SK-N-SH (cell line): ENCODE data around the gene LSP1. TPM values are rescaled to one million over a fixed set of nuclear protein-coding genes. Genes with fewer than 3 reads are reported as not detected.
"Not testable (repeated sequence)": the region's sequence is repeated elsewhere in the genome, so short reads cannot be mapped to it uniquely, and the experiment has no call there.

ENCODE experiments used
- CTCF ChIA-PET: fragments of 300-600, 350-600 bp; formaldehyde crosslinking; extraction: SDS; loops from one replicate; lab custom pipeline; 2021; lab: Yijun Ruan, JAX
- POLR2A ChIA-PET: fragments of 350-600 bp; sonication (Branson Sonifier 250); formaldehyde crosslinking; extraction: SDS; loops from one replicate; lab custom pipeline; 2020; ENCODE audit warnings: antibody characterized with exemption, inconsistent platforms; lab: Yijun Ruan, JAX
- DNase-seq: peaks from one replicate; pipeline ENCODE4 v3.0.0; 2012
- H2AFZ ChIP-seq: fragments of 200-600 bp; sonication (generic); 2 replicates; pipeline ENCODE4 v1.8.1; 2016; ENCODE audit warnings: antibody characterized with exemption, mild to moderate bottlenecking, low read depth
- H3F3A ChIP-seq: fragments of 200-600 bp; sonication (generic); replicated peaks from 2 replicates; pipeline ENCODE3; 2016; ENCODE audit warnings: antibody characterized with exemption, mild to moderate bottlenecking; ENCODE audit not compliant: insufficient read depth
- H3K27ac ChIP-seq, 2 experiments: fragments of 200-500 bp in 1 of 2; fragments of 200-600 bp in 1 of 2; sonication (Bioruptor generic) in 1 of 2; sonication (generic), shearing (Covaris generic) in 1 of 2; 2 replicates each; pipeline versions ENCODE4 v1.5.1 to v1.6.1; 2014 to 2016; ENCODE audit warnings: low read depth in 2 of 2, inconsistent platforms in 1 of 2, low read length in 1 of 2, mild to moderate bottlenecking in 1 of 2, mixed read lengths in 1 of 2
- H3K27me3 ChIP-seq: fragments of 200-600 bp; sonication (generic), shearing (Covaris generic); 2 replicates; pipeline ENCODE4 v1.6.1; 2016; ENCODE audit warnings: mixed run types; ENCODE audit not compliant: insufficient read depth
- H3K36me3 ChIP-seq, 2 experiments: fragments of 200-500 bp in 1 of 2; fragments of 200-600 bp in 1 of 2; sonication (Bioruptor generic) in 1 of 2; sonication (generic) in 1 of 2; replicated peaks in 1 of 2; 2 replicates each; pipeline versions ENCODE3 to v1.5.1; 2014 to 2016; ENCODE audit warnings: low read length in 1 of 2, mild to moderate bottlenecking in 1 of 2; ENCODE audit not compliant: insufficient read depth in 2 of 2, control insufficient read depth in 1 of 2
- H3K4me1 ChIP-seq, 2 experiments: fragments of 200-500 bp in 1 of 2; fragments of 200-600 bp in 1 of 2; sonication (Bioruptor generic) in 1 of 2; sonication (generic), shearing (Covaris generic) in 1 of 2; 2 replicates each; pipeline versions ENCODE4 v1.5.1 to v1.6.1; 2014 to 2016; ENCODE audit warnings: low read depth in 1 of 2, low read length in 1 of 2, mixed run types in 1 of 2; ENCODE audit not compliant: insufficient read depth in 2 of 2, control insufficient read depth in 1 of 2
- H3K4me2 ChIP-seq: fragments of 200-600 bp; sonication (generic), shearing (Covaris generic); 2 replicates; pipeline ENCODE4 v1.6.1; 2017; ENCODE audit warnings: mixed run types
- H3K4me3 ChIP-seq, 2 experiments: fragments of 200-500 bp in 1 of 2; fragments of 200-600 bp in 1 of 2; sonication (Bioruptor generic) in 1 of 2; sonication (generic), shearing (Covaris generic) in 1 of 2; 2 replicates each; pipeline versions ENCODE4 v1.5.1 to v1.8.1; 2014 to 2016; ENCODE audit warnings: low read depth in 2 of 2, inconsistent platforms in 1 of 2, low read length in 1 of 2, mild to moderate bottlenecking in 1 of 2, mixed read lengths in 1 of 2, moderate library complexity in 1 of 2
- H3K79me2 ChIP-seq: fragments of 200-600 bp; sonication (generic); 2 replicates; pipeline ENCODE4 v1.8.1; 2017; ENCODE audit warnings: mild to moderate bottlenecking; ENCODE audit not compliant: insufficient read depth
- H3K9ac ChIP-seq: fragments of 200-600 bp; sonication (generic); 2 replicates; pipeline ENCODE4 v1.6.1; 2017; ENCODE audit warnings: mixed run types
- H3K9me2 ChIP-seq: fragments of 200-600 bp; sonication (generic); 2 replicates; pipeline ENCODE4 v1.6.1; 2017; ENCODE audit warnings: mixed run types
- H3K9me3 ChIP-seq: fragments of 200-600 bp; sonication (generic); 2 replicates; pipeline ENCODE4 v1.6.1; 2017; ENCODE audit warnings: mixed run types, mild to moderate bottlenecking, moderate library complexity
- H4K20me1 ChIP-seq: fragments of 200-600 bp; sonication (generic); 2 replicates; pipeline ENCODE4 v1.6.1; 2017; ENCODE audit warnings: mild to moderate bottlenecking, mixed run types; ENCODE audit not compliant: insufficient read depth
- CHD2 ChIP-seq: fragments of 150-350 bp; IDR thresholded peaks from 2 replicates; pipeline ENCODE4 v1.6.1; 2018; ENCODE audit warnings: low read length; ENCODE audit not compliant: partially characterized antibody
- FOXJ3 ChIP-seq: sonication (generic); formaldehyde crosslinking; IDR thresholded peaks from 2 replicates; pipeline ENCODE4 v1.5.1; 2020; ENCODE audit warnings: mild to moderate bottlenecking, missing genetic modification reagents
- MEF2A ChIP-seq: IDR thresholded peaks from 2 replicates; pipeline ENCODE4 v1.4.0; 2012; ENCODE audit warnings: low read depth, borderline replicate concordance
- MXI1 ChIP-seq: IDR thresholded peaks from 2 replicates; pipeline ENCODE4 v1.6.1; 2012; ENCODE audit warnings: mild to moderate bottlenecking, low read depth, low read length, improper control_type of control experiment
- TCF12 ChIP-seq: IDR thresholded peaks from 2 replicates; pipeline ENCODE4 v1.4.0; 2012
- USF2 ChIP-seq: fragments of 150-350 bp; IDR thresholded peaks from 2 replicates; pipeline ENCODE4 v1.6.1; 2017; ENCODE audit warnings: antibody characterized with exemption, low read length, low read depth, borderline replicate concordance
- WGBS: methylation state at CpG from one replicate; pipeline ENCODE4 v1.1.6; 2017; ENCODE audit warnings: low lambda C conversion rate; 5-methylcytosine and 5-hydroxymethylcytosine counted together
- polyA plus RNA-seq, 3 experiments: library from polyadenylated mRNA; depleted of rRNA; stranded (reverse); fragments of >200 nt; gene quantifications; 2 replicates each; pipeline ENCODE4 v1.2.3, GENCODE V29; 2012

LSP1 gene
- polyA plus RNA-seq, 1 of the 3 experiments (the other 2 are of a cell fraction), result 0.38 TPM

- Histone ChIP-seq H3K9me2 (no peaks in the 10 kb centered on the region), H3K27ac (no peak overlapping the region), H2AFZ (no peak overlapping the region), H3K9ac (no peak overlapping the region), H4K20me1 (no peaks in the 10 kb centered on the region), H3K36me3 (no peaks in the 10 kb centered on the region), H3K4me3 (no peak overlapping the region), H3K27me3 (no peaks in the 10 kb centered on the region), H3K4me1 (peaks cover 0 to 12% of the 10 kb centered on the region in 2 experiments; a peak in 1 of 4 replicates), H3K9me3 (no peaks in the 10 kb centered on the region), H3F3A (no peaks in the 10 kb centered on the region), H3K79me2 (no peaks in the 10 kb centered on the region), H3K4me2 (no peak overlapping the region)
- ChIA-PET CTCF (interaction anchor here (0.7 to 4.8 kb wide), 6 partner anchors 50 to 267 kb away, joined by 3 to 179 read pairs (median 41); partner anchors contain the start of genes H19 and SYT8), POLR2A (interaction anchor here (3.3 kb wide), 1 partner anchor 112 kb away, joined by 20 read pairs; the partner anchor contains the start of gene H19)
- 49% methylated on average over 5 of the region's 5 CpGs for WGBS
- no peak for TF ChIP-seq CHD2
- TF ChIP-seq MEF2A, result no peak
- no peak for TF ChIP-seq TCF12
- DNase-seq, result no peak
These were observed 31.4 kb downstream of the LSP1 start for GRCh38 chr11:1884303-1884700.

GRCh38 chr11:1886551-1886950 lies 33.7 kb downstream of the LSP1 start:
- DNase-seq, H3K4me2 ChIP-seq, H3K9me3 ChIP-seq, H3K27ac ChIP-seq, H3K4me3 ChIP-seq, H4K20me1 ChIP-seq, H3K9me2 ChIP-seq, H2AFZ ChIP-seq, H3K27me3 ChIP-seq, H3K36me3 ChIP-seq, H3K9ac ChIP-seq, CTCF ChIA-PET, H3F3A ChIP-seq, H3K79me2 ChIP-seq, POLR2A ChIA-PET: not testable (repeated sequence)
- WGBS, result 58% methylated on average over 11 of the region's 13 CpGs
- H3K4me1 ChIP-seq, result peaks cover 0 to 14% of the 10 kb centered on the region in 2 experiments; a peak in 1 of 4 replicates

- CTCF ChIA-PET, result interaction anchor here (1.4 to 2.1 kb wide), 4 partner anchors 11 to 264 kb away, joined by 3 to 11 read pairs (median 6); no protein-coding TSS in a partner anchor
- 63% methylated on average over 4 of the region's 11 CpGs for WGBS
These were observed 34.8 kb downstream of the LSP1 start for GRCh38 chr11:1887451-1888346.

More at GRCh38 chr11:1887451-1888346, 34.8 kb downstream of the LSP1 start:
- no peak for TF ChIP-seq USF2
- no peak for TF ChIP-seq FOXJ3
- no peak for TF ChIP-seq MXI1
- no peaks in the 10 kb centered on the region for H3F3A ChIP-seq
- no peaks in the 10 kb centered on the region for H3K79me2 ChIP-seq
- no peak overlapping the region for H3K27ac ChIP-seq
- no peak overlapping the region for H3K4me3 ChIP-seq
- no peaks in the 10 kb centered on the region for H4K20me1 ChIP-seq
- POLR2A ChIA-PET, result no interaction called here
- no peaks in the 10 kb centered on the region for H3K9me2 ChIP-seq
- DNase-seq, result peak; percentile 14
- no peaks in the 10 kb centered on the region for H3K9me3 ChIP-seq
- no peaks in the 10 kb centered on the region for H3K36me3 ChIP-seq
- no peak overlapping the region for H3K9ac ChIP-seq
- H3K4me1 ChIP-seq, result peaks cover 0 to 9% of the 10 kb centered on the region in 2 experiments; a peak in 1 of 4 replicates
- H3K27me3 ChIP-seq, result no peaks in the 10 kb centered on the region
- H2AFZ ChIP-seq, result no peak overlapping the region
- no peak overlapping the region for H3K4me2 ChIP-seq
